ENCODE results near the gene ADSS1.

DNA sequence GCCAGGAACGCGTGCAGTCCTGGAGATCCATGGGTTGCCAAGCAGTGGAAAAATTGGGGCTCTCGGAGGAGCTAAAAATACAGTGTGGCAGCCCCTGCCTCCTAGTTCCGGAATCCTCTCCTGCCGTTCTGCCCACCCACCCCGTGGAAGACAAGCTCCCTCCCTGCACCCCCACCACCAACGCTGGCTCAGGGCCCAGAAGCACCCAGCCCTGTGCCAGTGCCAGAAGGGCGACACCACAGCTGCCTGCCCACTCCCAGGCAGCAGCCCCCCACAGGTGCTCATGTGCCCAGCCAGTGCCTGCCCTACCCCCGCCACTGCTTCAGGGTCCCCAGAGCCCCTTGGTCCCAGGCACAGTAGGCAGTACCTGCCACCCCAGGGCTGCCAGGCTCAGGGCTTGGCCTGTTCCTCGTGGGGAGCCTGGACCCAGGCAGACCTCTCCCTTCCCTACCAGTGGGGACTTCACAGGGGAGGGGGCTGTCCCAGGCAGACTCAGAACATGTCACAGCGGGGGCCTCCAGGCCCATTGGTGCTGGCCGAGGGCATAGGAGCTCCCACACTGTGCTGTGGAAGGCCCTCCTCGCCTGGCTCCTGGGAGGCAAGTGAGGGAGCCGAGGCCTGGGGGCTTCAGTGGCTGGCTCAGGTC is 27.2 kb upstream of the ADSS1 start:
- TF ChIP-seq POLR2A (IDR thresholded peaks at IDR 0.05; ENCODE audit: low read length) (no peak), GATA1 (IDR thresholded peaks at IDR 0.05; ENCODE audit: low read depth, low read length) (no peak)

Measured in erythroblast (primary cell).